Putamen (tissue), 1 donor: ENCODE data around the gene CHKA.
"Not testable (repeated sequence)": the region's sequence is repeated elsewhere in the genome, so short reads cannot be mapped to it uniquely, and the experiment has no call there.

Experiments
- DNase-seq: peaks from one replicate; pipeline ENCODE4 v3.0.0-alpha.2; 2016; ENCODE audit warnings: low spot score

Gene CHKA

DNA sequence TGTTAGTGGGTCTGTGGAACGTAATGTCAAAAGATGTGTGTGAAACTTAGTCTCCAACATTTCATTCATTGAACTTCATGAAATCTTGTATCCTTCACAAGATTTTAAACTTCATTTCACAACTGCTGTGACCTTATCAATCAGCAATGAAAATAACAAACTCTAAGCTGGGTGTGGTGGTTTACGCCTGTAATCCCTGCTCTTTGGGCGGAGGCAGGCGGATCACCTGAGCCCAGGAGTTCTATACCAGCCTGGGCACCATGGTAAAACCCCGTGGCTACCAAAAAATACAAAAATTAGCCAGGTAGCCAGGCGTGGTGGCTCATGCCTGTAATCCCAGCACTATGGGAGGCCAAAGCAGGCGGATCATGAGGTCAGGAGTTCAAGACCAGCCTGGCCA, 5.1 kb downstream of the CHKA start:
- DNase-seq = no peak

DNA sequence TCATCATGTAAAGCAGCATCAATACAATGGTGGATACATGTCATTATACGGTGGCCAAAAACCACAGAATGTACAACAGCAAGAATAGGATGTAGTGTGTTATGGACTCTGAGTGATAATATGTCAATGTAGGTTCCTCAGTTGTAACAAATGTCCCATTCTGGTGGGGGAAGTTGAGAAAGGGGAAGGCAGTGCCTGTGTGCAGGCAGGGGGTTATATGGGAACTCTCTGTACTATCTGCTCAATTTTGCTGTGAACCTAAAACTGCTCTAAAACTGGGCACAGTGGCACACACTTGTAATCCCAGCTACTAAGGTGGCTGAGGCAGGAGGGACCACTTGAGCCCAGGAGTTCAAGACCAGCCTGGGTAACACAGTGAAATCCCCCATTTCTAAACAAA, 5.9 kb downstream of the CHKA start:
- no peak for DNase-seq

DNA sequence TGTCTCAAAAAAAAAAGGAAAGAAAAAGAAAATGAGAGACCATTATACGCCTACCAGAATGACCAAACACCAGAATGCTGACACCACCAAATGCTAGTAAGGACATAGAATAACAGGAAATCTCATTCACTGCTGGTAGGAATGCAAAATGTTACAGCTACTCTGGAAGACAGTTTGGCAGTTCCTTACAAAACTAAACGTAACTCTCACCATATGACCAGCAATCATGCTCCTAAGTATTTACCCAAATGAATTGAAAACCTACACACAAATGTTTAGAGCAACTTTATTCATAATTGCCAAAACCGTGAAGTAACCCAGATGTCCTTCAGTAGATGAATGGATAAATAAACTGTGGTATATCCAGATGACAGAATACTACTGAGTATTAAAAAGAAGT, 7.2 kb downstream of the CHKA start:
- no peak for DNase-seq

DNA sequence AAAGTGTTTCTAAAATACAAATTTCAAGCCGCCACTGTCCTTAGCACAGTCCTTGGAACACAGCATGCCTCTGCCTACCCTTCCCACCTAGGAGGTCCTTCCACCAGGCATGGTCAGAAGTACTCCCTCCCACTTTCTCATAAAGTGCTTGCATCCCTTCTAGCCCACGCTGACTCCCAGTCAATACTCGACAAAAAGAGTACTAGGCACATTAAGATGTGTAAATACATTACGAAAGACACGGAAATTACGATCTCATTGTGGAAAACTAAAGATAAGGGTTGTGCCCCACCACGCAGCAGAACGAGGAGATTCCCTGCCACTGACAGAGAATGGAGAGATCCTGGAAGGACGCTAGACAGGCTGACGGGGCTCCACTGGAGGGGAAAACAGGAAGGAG, 13.5 kb downstream of the CHKA start:
- no peak for DNase-seq

DNA sequence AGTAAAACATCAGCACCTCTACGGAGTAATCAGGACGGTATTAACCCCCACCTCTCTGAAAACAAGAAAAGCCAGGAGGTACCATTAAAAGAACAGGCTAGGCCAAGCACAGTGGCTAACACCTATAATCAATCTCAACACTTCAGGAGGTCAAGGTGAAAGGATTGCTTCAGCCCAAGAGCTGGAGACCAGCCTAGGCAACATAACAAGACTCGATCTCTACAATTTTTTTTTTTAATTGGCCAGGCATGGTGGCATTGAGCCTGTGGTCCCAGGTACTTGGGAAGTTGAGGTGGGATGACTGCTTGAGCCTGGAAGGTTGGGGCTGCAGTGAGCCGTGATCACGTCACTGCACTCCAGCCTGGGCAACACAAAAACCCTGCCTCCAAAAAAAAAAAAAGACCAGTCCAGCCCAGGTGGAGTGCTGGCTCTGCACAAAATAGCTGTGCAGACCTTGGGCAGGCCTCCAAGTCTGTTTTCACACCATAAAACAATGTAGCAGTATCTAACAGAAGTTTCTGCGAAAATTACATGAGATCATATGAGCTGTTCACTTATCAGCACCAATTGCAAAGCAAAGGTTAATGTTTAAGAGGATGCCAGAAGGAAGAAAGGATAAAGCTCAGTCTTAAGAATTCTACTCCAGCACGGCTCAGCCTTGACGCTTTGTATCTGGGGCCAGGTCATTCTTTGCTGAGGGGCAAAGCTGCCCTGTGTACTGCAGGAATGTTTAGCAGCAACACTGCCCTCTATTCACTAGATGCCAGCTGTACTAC, 14.8 kb downstream of the CHKA start:
- no peak for DNase-seq

DNA sequence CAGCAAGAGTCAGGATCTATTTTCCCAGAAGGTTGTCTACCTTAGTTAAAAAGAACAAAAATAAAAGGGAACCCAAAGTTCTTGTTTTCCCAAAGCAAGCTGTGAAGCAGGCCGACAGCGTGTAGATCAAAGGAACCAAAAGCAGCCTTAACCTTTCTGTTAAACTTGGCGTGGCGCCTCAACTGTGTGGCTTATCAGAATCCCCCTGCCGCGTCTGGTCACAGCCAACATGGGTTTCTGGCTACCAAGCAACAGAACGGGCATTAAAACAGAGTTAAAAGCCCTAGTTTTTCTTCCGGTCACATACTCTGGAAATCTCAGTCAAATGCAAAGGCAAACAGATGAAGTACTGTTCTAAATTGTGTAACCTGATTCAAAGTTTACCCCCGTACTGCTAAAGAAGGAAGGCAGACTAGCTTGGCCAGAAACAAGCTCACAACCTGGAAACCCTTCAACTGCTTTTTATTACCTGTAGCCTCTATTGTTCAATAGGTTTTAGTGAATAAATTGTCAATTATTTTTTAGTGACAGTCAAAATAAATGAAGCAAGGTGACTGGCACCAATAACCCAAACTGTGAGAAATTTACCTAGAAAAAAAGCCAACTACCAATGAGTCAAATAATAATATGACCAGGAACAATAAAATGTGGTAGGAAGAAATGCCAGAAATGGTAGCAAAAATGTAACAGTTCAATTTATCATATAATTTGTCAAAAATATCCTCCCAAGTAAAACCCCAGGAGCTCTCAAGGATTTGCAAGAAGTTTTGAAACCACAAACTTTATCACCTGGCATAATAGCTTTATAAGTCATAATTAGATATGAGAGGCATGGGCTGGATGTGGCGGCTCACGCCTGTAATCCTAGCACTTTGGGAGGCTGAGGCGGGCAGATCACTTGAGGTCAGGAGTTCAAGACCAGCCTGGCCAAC, 21.4 kb downstream of the CHKA start:
- no peak for DNase-seq

DNA sequence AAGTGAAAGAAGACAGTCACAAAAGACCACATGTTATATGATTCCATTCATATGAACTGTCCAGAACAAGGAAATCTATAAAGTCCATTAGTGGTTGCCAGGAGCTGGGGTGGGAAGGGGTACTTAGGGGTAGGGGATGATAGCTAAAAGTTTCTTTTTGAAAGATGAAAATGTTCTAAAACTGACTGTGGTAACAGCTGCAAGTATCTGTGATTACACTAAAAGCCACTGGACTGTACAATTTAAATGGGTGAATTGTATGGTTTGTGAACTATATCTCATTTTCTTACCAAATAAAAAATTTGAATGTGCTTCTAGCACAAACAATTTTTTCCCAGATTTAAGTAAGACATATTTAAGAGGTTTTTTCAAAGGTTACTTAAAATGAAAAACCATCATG, 22.1 kb downstream of the CHKA start:
- DNase-seq = no peak

DNA sequence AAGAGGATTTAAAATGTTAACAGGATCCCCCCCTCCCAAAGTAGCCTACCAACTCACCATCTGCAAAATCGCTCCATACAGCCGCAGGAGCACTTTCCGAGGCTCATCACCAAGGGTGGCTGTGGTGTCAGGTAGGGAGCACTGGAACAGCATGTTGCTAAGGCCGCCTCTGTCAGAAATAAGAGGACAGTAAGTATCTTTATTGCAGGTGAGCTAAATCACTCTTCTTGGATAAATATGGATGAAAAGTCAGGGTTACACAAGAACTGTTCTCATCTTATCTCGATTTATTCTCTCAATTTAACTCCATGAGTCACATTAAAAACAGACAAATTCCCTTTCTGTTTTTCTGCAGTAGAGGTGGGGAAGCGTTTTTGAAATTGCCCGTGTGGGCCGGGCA, 24.2 kb downstream of the CHKA start:
- DNase-seq = no peak

DNA sequence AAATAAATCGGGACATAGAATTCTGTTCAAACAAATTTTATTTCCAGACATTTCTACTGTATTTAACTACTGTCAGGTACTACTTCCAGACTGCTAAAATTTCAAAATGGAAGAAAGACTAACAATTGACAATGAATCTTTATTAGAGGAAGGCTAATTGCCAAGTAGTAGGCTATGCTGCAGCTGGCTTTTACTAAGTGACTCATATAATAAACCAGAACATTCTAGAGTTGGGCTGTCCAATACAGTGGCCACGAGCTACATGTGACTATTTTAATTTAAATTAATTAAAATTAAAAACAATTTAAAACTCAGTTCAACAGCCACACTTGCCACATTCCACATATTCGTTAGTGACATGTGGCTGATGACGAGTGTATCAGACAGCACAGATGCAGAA, 27.6 kb downstream of the CHKA start:
- no peak for DNase-seq

DNA sequence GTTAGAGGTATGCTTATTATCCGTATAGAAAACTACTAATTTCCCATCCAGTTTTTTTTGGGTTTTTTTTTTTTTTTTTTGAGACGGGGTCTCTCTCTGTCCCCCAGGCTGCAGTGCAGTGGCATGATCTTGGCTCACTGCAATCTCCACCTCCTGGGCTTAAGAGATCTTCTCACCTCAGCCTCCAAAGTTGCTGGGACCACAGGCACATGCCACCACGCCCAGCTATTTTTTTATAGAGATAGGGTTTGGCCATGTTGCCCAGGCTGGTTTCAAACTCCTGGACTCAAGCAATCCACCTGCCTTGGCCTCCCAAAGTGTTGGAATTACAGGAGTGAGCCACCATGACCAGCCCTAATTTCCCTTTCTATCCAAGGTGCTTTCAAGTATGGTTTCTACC, 28.2 kb downstream of the CHKA start:
- DNase-seq = not testable (repeated sequence)

DNA sequence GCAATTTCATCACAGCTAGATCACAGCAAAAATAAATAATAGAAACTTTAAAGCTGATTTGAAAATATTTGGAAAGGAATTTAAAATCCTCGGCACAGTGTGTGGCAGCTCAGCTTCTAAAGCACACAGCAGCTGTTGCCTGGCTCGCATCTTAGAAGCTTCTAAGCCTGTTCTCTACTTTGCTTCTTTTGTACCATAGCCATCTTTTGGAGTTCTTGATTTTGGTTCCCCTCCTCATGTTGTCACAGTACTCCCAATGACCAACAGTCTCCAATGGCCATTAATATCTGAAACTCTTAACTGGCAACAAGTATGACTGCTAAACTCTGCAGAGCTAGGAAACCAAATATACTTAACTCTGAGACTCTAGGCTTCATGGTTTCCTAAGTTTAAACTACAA, 28.8 kb downstream of the CHKA start:
- DNase-seq = no peak

DNA sequence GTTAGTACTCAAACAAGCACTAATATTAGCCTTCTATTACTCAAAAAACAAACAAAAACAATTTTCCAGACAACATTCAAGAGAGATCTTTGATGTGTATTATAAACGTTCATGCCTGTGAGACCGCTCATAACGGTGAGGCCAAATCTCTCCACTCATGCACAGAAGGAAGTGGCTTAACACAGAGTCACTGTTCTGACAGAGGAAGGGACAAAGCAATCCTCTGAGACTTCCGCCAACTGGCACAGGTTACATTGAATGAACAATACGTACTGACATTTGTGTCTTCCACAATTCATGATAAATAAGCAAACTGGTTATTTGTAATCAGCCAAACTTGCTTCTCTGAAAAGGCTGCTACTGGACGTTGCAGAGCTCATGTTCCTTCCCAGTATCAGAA, 30.5 kb downstream of the CHKA start:
- DNase-seq = peak; percentile 80

DNA sequence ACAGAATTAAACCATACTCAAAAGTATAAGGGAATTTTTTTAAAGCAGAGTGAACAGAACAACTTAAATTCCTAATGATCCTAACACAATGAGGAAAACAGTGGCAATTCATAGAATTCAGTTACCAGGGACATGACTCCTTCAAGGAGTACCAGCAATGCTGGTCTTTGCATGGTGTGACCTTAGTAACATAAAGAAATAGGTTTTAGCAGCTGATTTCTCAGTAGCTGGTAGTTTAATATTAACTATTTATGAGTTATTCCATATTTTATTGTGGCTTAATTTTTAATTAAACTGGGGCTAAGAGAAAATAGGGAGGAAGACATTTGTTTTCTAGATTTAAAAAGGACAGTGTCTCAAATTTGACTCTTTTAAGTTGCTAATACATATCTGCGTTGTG, 30.9 kb downstream of the CHKA start:
- DNase-seq = no peak

DNA sequence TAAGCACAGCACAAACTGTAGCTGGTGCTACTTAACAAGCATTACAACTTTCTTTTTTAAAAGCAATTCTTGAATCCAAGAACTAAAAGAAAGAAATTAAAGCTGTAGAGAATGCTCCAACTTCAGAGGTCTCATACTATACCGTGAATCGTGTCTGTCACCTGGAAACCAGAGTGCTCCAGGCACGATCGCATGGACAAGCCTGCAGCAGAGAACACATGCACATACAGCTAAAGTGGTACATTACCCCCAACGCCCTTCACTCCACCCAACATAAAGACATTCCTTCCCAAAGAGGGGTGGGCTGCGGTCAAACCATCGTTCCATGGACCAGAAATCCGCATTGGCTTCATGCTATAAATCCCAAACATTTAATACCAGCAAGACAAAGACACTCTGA, 31.5 kb downstream of the CHKA start:
- DNase-seq = no peak

DNA sequence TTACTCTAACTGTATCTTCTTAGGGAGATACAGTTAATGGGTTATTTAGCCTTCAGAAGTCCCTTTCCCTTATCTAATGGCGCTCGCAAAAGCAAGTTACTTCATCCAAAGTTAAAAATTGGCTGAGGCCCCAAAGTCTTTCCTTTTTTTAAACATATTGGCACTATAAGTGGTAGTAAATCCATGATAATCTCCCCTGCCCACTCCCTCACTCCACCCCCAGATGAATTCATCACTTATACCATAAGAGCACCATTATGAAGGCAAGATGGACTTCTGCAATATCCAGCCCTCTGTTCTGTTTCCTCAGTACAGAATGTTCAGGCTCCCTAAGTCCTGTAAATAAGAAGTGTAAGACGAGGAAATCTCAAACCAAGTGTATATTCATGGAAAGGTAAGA, 37.7 kb downstream of the CHKA start:
- DNase-seq = no peak

DNA sequence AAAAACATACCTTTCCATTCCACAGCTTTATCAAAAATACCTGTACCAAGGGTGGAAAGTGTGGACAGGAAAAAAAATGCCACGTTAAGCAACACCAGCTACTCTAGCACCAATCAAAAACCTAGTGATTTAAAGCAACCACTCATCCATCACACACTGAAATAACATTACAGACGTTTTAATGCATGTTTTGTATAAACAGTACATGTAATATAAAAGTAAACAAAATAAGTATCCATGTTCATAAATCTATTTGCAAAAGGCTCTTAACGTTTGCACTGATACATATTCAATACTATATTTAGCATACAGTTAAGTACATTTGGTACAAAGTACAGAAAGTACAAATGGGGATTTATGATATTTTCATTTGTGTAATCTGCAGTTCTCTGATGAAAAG, 38.7 kb downstream of the CHKA start:
- DNase-seq = no peak

DNA sequence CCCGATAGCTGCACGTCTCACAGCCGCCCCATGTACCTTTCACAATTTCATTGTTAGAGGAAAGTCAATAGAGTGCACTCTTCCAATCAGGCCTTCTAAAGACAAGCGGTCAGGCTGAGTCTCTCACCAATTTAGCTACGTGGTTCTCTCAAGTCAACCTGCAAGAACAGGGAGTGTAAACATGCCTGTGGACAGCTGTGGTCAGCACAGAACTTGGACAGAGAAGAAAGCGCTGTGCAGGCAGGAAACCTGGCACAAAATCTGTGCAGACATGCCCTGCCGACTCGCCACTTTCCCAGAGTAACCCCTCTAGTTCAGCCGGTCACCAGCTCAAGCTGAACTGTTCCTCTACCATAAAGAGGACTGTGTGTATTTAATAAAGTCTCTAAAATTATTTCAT, 39.5 kb downstream of the CHKA start:
- DNase-seq = no peak

DNA sequence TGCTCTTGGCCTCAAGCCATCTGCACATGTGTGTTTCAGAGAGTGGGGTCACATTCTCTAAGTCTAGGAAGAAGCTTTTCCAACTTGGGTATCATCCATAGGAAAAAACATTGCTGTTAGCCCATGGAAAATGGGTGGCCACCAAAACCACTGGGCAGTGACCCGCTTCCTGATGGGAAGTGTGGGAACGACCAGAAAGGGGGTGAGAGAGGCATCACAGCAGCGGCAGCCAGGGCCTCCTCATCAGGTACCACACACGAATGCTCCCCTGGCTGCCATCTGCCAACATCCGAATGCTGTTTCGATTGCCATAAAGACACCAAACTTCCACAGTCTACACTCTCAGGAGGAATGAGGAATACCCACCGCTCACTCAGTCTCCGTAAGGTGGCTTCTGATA, 40.3 kb downstream of the CHKA start:
- DNase-seq = no peak

DNA sequence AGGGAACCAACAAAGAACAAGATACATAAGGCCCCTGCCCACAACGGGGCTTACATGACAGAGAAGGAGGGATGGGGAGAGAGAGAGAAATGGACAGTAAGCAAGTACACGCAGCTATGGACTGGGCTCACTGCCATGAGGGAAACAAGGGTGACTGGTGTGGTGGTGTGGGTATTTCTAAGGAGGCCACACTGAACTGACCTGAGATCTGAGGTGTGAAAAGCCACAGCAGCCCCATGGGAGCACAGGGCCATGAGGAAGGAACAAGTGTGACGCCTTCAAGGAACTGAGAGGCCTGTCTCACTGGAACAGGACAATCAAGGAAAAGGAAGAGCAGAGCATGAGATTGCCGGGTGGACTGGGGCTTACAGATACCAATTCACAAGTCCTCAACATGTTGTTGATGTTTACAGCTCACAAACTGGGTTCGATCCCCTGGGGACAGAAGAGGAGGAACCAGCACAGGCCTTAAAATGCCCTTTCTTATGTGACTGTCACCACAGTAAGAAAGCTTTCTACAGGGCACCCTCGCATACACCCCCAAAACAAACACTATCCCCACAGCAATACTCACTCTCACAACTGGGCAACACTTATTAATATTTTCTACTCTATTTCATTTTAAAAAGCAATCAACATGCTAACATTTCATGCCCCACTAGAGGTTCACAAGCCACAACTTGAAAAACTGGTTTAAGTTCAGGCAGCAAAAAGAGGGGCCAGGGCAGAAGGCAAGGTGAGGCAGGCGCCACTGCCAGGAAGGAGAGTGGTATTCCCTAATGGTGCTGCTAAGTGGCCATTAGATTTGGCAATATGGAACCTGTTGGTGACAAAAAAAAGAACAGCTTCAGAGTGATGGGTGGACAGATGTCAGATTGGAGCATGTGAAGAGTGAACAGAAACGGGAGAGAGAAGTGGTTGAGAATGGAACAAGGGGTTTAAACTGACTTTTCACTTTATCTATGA, 43.3 kb downstream of the CHKA start:
- no peak for DNase-seq

DNA sequence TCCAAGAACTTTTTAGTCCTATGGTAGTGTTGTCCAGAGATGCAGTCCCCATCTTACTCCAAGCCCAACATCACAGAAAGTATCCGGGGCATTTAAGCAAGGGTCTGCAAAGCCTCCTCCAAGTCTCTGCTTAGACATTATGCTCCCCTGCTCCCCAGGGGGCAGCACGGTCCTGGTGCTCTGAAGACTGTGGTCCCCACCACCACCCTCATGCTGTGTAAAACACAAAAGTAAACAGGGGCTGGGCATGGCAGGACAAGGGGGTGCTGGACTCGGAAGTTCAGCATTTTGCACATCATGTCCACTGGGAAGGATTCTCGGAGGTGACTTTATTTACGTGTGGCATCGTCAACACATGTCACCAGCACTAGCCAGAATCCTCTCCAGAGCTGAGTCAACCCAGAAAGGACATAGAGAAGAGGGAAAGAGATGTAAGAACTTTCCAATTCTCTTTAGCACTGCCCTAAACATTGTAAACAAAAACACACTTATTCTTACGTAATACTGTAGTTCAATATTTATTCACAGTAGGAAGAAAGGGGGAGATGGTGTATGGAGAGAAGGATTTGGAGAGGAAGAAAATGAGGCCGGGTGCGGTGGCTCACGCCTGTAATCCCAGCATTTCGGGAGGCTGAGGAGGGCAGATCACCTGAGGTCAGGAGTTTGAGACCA, 44.7 kb downstream of the CHKA start:
- DNase-seq = no peak

DNA sequence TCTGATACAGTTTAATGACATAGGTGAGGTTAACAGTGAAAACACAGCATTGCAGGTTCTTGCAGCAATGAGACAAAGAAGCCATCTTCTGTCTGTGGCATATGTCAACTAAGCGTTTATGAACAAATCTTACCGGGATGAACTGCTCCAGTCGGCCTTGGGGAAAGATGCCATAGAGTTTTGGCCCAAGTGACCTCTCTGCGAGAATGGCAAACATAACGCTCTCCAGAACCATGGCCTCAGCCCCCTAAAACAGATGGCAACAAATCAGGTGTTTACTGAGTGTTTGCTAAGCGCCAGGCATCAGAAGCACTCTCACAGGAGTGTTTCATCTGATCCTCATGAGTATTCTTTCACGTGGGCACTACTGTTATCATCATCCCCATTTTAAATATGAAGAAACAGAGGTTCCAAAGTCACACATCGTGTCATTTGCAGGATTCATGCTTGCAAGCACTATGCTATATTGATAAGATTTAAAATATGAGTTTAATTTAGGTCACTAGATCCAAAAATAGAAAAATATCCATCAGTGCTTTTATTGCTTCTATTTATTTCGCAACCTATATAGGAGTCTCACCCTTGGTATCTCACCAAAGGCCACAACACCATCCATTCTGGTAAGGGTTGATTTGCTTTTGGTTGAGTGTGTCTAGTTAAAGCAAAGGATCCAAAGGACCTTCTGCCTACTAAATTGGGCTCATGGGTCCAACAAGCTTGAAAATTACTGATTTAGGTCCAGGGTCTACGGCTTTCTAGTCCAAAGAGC, 46.4 kb downstream of the CHKA start:
- DNase-seq = no peak
